Measurements from ENCODE around the gene CD69.
"Not testable (repeated sequence)": the region's sequence is repeated elsewhere in the genome, so short reads cannot be mapped to it uniquely, and the experiment has no call there.

The CD69 gene

GRCh38 chr12:9719790-9720189, 40.9 kb downstream of the CD69 start:
- no peak overlapping the region for H3K27ac ChIP-seq
- no peak overlapping the region for H3K4me3 ChIP-seq (ENCODE audit: low read depth, low read length)
- TF ChIP-seq CTCF (IDR thresholded peaks at IDR 0.05; ENCODE audit: low read depth, low read length, missing control alignments) = no peak
- DNase-seq = no peak
- no peaks in the 10 kb centered on the region for H3K27me3 ChIP-seq (replicated peaks)
- no peaks in the 10 kb centered on the region for H3K36me3 ChIP-seq (replicated peaks)
- in situ Hi-C loops (cut with HindIII; ENCODE audit: low pct_ligation_motif_present, low sequenced_read_pairs) = no loop called here

GRCh38 chr12:9718968-9719367, 41.7 kb downstream of the CD69 start:
- H3K27ac ChIP-seq = no peak overlapping the region
- DNase-seq = no peak
- no peak for TF ChIP-seq CTCF (IDR thresholded peaks at IDR 0.05; ENCODE audit: low read depth, low read length, missing control alignments)
- no peak overlapping the region for H3K4me3 ChIP-seq (ENCODE audit: low read depth, low read length)
- H3K27me3 ChIP-seq (replicated peaks) = no peaks in the 10 kb centered on the region
- H3K36me3 ChIP-seq (replicated peaks) = no peaks in the 10 kb centered on the region
- in situ Hi-C loops (cut with HindIII; ENCODE audit: low pct_ligation_motif_present, low sequenced_read_pairs) = no loop called here

GRCh38 chr12:9717070-9717925, 43.4 kb downstream of the CD69 start:
- no peaks in the 10 kb centered on the region for H3K36me3 ChIP-seq (replicated peaks)
- in situ Hi-C loops (cut with HindIII; ENCODE audit: low pct_ligation_motif_present, low sequenced_read_pairs) = no loop called here
- no peaks in the 10 kb centered on the region for H3K27me3 ChIP-seq (replicated peaks)
- no peak for DNase-seq
- TF ChIP-seq CTCF (IDR thresholded peaks at IDR 0.05; ENCODE audit: low read depth, low read length, missing control alignments) = no peak
- H3K4me3 ChIP-seq (ENCODE audit: low read depth, low read length) = no peak overlapping the region
- H3K27ac ChIP-seq = no peak overlapping the region

GRCh38 chr12:9713032-9713558, 47.6 kb downstream of the CD69 start:
- H3K27me3 ChIP-seq (replicated peaks); DNase-seq; H3K4me3 ChIP-seq (ENCODE audit: low read depth, low read length); in situ Hi-C loops (cut with HindIII; ENCODE audit: low pct_ligation_motif_present, low sequenced_read_pairs); H3K36me3 ChIP-seq (replicated peaks); H3K27ac ChIP-seq: not testable (repeated sequence)

GRCh38 chr12:9711664-9712063, 49.0 kb downstream of the CD69 start:
- no peak overlapping the region for H3K27ac ChIP-seq
- no peaks in the 10 kb centered on the region for H3K27me3 ChIP-seq (replicated peaks)
- in situ Hi-C loops (cut with HindIII; ENCODE audit: low pct_ligation_motif_present, low sequenced_read_pairs) = no loop called here
- DNase-seq = no peak
- H3K4me3 ChIP-seq (ENCODE audit: low read depth, low read length) = no peak overlapping the region
- TF ChIP-seq CTCF (IDR thresholded peaks at IDR 0.05; ENCODE audit: low read depth, low read length, missing control alignments) = no peak
- no peaks in the 10 kb centered on the region for H3K36me3 ChIP-seq (replicated peaks)

GRCh38 chr12:9710584-9711375, 49.9 kb downstream of the CD69 start:
- peak; percentile 3 for TF ChIP-seq CTCF (IDR thresholded peaks at IDR 0.05; ENCODE audit: low read depth, low read length, missing control alignments)
- DNase-seq = no peak
- no peaks in the 10 kb centered on the region for H3K36me3 ChIP-seq (replicated peaks)
- in situ Hi-C loops (cut with HindIII; ENCODE audit: low pct_ligation_motif_present, low sequenced_read_pairs) = no loop called here
- H3K27me3 ChIP-seq (replicated peaks) = no peaks in the 10 kb centered on the region
- no peak overlapping the region for H3K4me3 ChIP-seq (ENCODE audit: low read depth, low read length)
- H3K27ac ChIP-seq = no peak overlapping the region
